ENCODE measurements around the gene CDC42BPG.

Gene CDC42BPG

GRCh38 chr11:64793271-64794160 lies 50.9 kb downstream of the CDC42BPG start:
- no peak for TF ChIP-seq CTCF (conservative IDR thresholded peaks at IDR 0.05; ENCODE audit: control insufficient read depth, insufficient read depth, low read depth, low read length)
- no peak for DNase-seq (ENCODE audit: low read depth)
- H3K4me3 ChIP-seq (ENCODE audit: control insufficient read depth, low read depth, low read length): no peak overlapping the region

- DNase-seq (ENCODE audit: low read depth): no peak
- TF ChIP-seq CTCF (conservative IDR thresholded peaks at IDR 0.05; ENCODE audit: control insufficient read depth, insufficient read depth, low read depth, low read length): no peak
- no peak overlapping the region for H3K4me3 ChIP-seq (ENCODE audit: control insufficient read depth, low read depth, low read length)
Observed at GRCh38 chr11:64792482-64792881, 52.0 kb downstream of the CDC42BPG start.

GRCh38 chr11:64791781-64792291 lies 52.6 kb downstream of the CDC42BPG start:
- DNase-seq (ENCODE audit: low read depth): no peak
- TF ChIP-seq CTCF (conservative IDR thresholded peaks at IDR 0.05; ENCODE audit: control insufficient read depth, insufficient read depth, low read depth, low read length): no peak
- no peak overlapping the region for H3K4me3 ChIP-seq (ENCODE audit: control insufficient read depth, low read depth, low read length)

GRCh38 chr11:64790205-64791095 lies 54.0 kb downstream of the CDC42BPG start:
- no peak for DNase-seq (ENCODE audit: low read depth)
- no peak overlapping the region for H3K4me3 ChIP-seq (ENCODE audit: control insufficient read depth, low read depth, low read length)
- TF ChIP-seq CTCF (conservative IDR thresholded peaks at IDR 0.05; ENCODE audit: control insufficient read depth, insufficient read depth, low read depth, low read length): no peak

- no peak for TF ChIP-seq CTCF (conservative IDR thresholded peaks at IDR 0.05; ENCODE audit: control insufficient read depth, insufficient read depth, low read depth, low read length)
- no peak overlapping the region for H3K4me3 ChIP-seq (ENCODE audit: control insufficient read depth, low read depth, low read length)
- no peak for DNase-seq (ENCODE audit: low read depth)
Observed at GRCh38 chr11:64789331-64790204, 54.9 kb downstream of the CDC42BPG start.
